ENCODE data around the gene RSBN1. TPM values are rescaled to one million over a fixed set of nuclear protein-coding genes. Genes with fewer than 3 reads are reported as not detected.

The RSBN1 gene
- total and polyA plus RNA-seq, 7 donors, result 3.5 to 20.8 (median 11.0) TPM

GRCh38 chr1:113805256-113805531, 7.1 kb downstream of the RSBN1 start:
- no peak for DNase-seq
- intact Hi-C loops (cut with DNase I), result no loop called here
- no peaks in the 10 kb centered on the region for H3K9me3 ChIP-seq
- no peak for ATAC-seq
- peaks cover 0 to 3% of the 10 kb centered on the region in 2 donors for H3K36me3 ChIP-seq (ENCODE audit: insufficient read depth in 1 of 2, low read depth in 1 of 2)
- no peaks in the 10 kb centered on the region for H3K27me3 ChIP-seq (ENCODE audit: insufficient read depth in 3 of 3, low read length in 2 of 3)
- TF ChIP-seq CTCF (IDR thresholded peaks at IDR 0.05), result no peak
- H3K4me3 ChIP-seq, result no peak overlapping the region
- H3K4me1 ChIP-seq, result peaks cover 64% of the 10 kb centered on the region
- WGBS, 3 donors, result 95 to 98% (median 97%) methylated on average over 6 of the region's 6 CpGs
- no peak overlapping the region for H3K27ac ChIP-seq

- H3K9me3 ChIP-seq, result no peaks in the 10 kb centered on the region
- peak overlapping the region; percentile 7 for H3K27ac ChIP-seq
- TF ChIP-seq CTCF (IDR thresholded peaks at IDR 0.05), result no peak
- DNase-seq (no peak), ATAC-seq (peak; percentile 58 to 84 (median 78))
- H3K27me3 ChIP-seq (ENCODE audit: insufficient read depth in 3 of 3, low read length in 2 of 3), result no peaks in the 10 kb centered on the region
- intact Hi-C loops (cut with DNase I), result no loop called here
- WGBS, 3 donors, result 64 to 77% (median 64%) methylated on average over 8 of the region's 8 CpGs
- H3K4me3 ChIP-seq, result no peak overlapping the region
- H3K4me1 ChIP-seq, result peaks cover 64% of the 10 kb centered on the region
- peaks cover 0 to 3% of the 10 kb centered on the region in 2 donors for H3K36me3 ChIP-seq (ENCODE audit: insufficient read depth in 1 of 2, low read depth in 1 of 2)
These were observed 7.6 kb downstream of the RSBN1 start for GRCh38 chr1:113804421-113805255.

DNA sequence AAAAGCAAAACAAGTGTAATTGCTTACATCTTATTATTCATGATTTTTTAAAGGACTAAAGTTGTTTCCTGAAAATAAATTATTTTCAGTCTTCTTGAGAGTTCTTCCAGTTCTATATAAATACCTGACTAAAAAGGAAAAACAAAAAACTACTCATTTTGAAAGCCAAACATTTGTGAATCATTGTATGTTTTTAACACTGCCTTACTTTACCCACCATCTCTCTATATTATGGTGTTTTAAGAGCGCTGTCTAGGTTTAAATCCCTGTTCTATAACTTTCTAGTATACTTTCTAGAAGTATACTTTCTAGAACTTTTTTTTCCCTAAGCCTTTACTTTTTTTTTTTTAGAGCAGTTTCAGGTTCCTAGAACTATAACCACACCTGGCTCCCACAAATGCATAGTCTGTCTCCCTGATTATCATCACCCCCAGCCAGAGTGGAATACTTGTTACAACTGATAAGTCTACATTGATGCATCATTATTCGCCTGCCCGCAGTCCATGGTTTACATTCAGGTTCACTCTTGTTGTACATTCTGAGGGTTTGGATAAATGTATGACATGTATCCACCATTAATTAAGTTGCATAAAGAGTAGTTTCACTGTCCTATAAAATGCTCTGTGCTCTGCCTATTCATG, 9.8 kb downstream of the RSBN1 start:
- H3K4me3 ChIP-seq, result no peak overlapping the region
- 96 to 98% (median 96%) methylated on average over 3 of the region's 3 CpGs for WGBS, 3 donors
- H3K27me3 ChIP-seq (ENCODE audit: insufficient read depth in 3 of 3, low read length in 2 of 3), result no peaks in the 10 kb centered on the region
- no peak overlapping the region for H3K27ac ChIP-seq
- H3K9me3 ChIP-seq, result no peaks in the 10 kb centered on the region
- H3K4me1 ChIP-seq, result peaks cover 61% of the 10 kb centered on the region
- ATAC-seq (no peak), DNase-seq (no peak)
- intact Hi-C loops (cut with DNase I), result no loop called here
- no peak for TF ChIP-seq CTCF (IDR thresholded peaks at IDR 0.05)
- H3K36me3 ChIP-seq (ENCODE audit: insufficient read depth in 1 of 2, low read depth in 1 of 2), result peaks cover 0 to 3% of the 10 kb centered on the region in 2 donors

- 31 to 58% (median 35%) methylated on average over 3 of the region's 3 CpGs for WGBS, 3 donors
- no peak overlapping the region for H3K27ac ChIP-seq
- intact Hi-C loops (cut with DNase I), result no loop called here
- H3K27me3 ChIP-seq (ENCODE audit: insufficient read depth in 3 of 3, low read length in 2 of 3), result no peaks in the 10 kb centered on the region
- peak overlapping the region; percentile 8 for H3K4me3 ChIP-seq
- H3K9me3 ChIP-seq, result no peaks in the 10 kb centered on the region
- ATAC-seq (no peak), DNase-seq (no peak)
- H3K36me3 ChIP-seq (ENCODE audit: insufficient read depth in 1 of 2, low read depth in 1 of 2), result peaks cover 0 to 17% of the 10 kb centered on the region in 2 donors
- peaks cover 63% of the 10 kb centered on the region for H3K4me1 ChIP-seq
- TF ChIP-seq CTCF (IDR thresholded peaks at IDR 0.05), result no peak
These were observed 11.8 kb downstream of the RSBN1 start for GRCh38 chr1:113800487-113800886.
